ENCODE data around the gene FBXO5.
"Not testable (repeated sequence)": the region's sequence is repeated elsewhere in the genome, so short reads cannot be mapped to it uniquely, and the experiment has no call there.

The FBXO5 gene

DNA sequence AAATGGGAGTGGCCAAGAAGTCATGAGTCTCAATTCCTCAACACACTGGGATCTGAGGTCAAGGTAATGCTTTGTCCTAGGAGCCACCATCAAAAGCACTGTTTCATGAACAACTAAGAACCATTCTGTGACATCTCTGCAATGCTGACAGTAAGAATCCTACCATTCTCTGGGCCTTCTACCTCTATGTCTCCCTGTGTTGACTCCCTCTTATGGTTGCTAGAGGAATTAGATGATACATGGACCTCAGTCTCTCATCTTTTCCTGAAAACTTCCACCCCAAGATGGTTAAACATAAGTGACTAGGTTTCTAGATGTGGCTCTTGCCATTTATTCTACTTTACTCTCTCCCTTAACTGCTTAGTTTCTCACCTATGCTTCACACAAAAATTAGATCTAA is 10.6 kb upstream of the FBXO5 start:
- Histone ChIP-seq H3K79me1 (replicated peaks; ENCODE audit: low read length, poor library complexity, severe bottlenecking) (peaks cover 4% of the 10 kb centered on the region), H3K4me3 (ENCODE audit: insufficient read depth in 1 of 2, low read depth in 1 of 2, low read length in 2 of 2) (no peak overlapping the region), H3K14ac (ENCODE audit: low read length in 2 of 2) (no peak overlapping the region), H3K36me3 (ENCODE audit: control insufficient read depth in 1 of 2, insufficient read depth in 2 of 2, low read depth in 1 of 2, low read length in 2 of 2) (peaks cover 2 to 80% of the 10 kb centered on the region in 2 experiments), H3K4me1 (ENCODE audit: control insufficient read depth, insufficient read depth, low read depth, low read length) (no peaks in the 10 kb centered on the region), H2BK5ac (ENCODE audit: low read depth, low read length, poor library complexity, severe bottlenecking) (no peak overlapping the region), H4K91ac (ENCODE audit: low read length) (no peak overlapping the region), H3K4ac (ENCODE audit: low read depth in 1 of 2, low read length in 2 of 2) (no peak overlapping the region), H3K27me3 (ENCODE audit: control insufficient read depth in 1 of 2, insufficient read depth in 1 of 2, low read length in 2 of 2) (no peaks in the 10 kb centered on the region), H2BK15ac (ENCODE audit: low read depth, poor library complexity, severe bottlenecking) (no peak overlapping the region), H2AK5ac (ENCODE audit: low read length, severe bottlenecking) (no peak overlapping the region), H3K9ac (ENCODE audit: low read length) (no peak overlapping the region), H2AFZ (ENCODE audit: low read depth, low read length) (no peak overlapping the region), H2BK12ac (ENCODE audit: low read length in 2 of 2) (no peak overlapping the region), H4K8ac (ENCODE audit: low read length) (peak overlapping the region; percentile 29), H3K23ac (ENCODE audit: low read length in 2 of 2) (no peak overlapping the region), H3K27ac (ENCODE audit: low read length, poor library complexity, severe bottlenecking) (no peak overlapping the region), H3K18ac (ENCODE audit: low read depth in 1 of 2, low read length in 2 of 2) (no peak overlapping the region), H2BK120ac (ENCODE audit: low read depth, low read length) (no peak overlapping the region), H3K9me3 (ENCODE audit: control insufficient read depth, low read length) (no peaks in the 10 kb centered on the region), H3K4me2 (ENCODE audit: low read length, poor library complexity, severe bottlenecking) (no peak overlapping the region)
- DNase-seq, result peak; percentile 35

DNA sequence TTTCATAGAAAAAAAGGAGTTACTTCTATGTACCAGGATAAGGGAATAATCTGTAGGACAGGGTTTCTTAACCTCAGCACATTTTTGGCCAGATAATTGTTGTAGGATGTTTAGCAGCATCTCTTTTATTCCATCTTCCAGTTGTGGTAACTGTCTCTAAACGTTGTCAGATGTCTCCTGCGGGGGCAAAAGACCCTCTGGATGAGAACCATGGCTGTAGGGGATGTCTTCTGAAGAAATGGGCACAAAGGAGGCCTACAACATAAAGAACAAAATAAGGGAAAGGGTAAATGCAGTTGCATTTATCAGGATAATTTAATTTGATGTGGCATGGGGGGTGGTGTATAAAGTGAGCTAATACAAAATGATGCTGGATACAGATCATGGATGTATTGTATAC is 4.1 kb upstream of the FBXO5 start:
- peaks cover 2% of the 10 kb centered on the region for H3K4me1 ChIP-seq (ENCODE audit: control insufficient read depth, insufficient read depth, low read depth, low read length)
- H3K4me3 ChIP-seq (ENCODE audit: insufficient read depth in 1 of 2, low read depth in 1 of 2, low read length in 2 of 2), result no peak overlapping the region
- no peak overlapping the region for H2BK12ac ChIP-seq (ENCODE audit: low read length in 2 of 2)
- no peak overlapping the region for H3K4ac ChIP-seq (ENCODE audit: low read depth in 1 of 2, low read length in 2 of 2)
- H4K8ac ChIP-seq (ENCODE audit: low read length), result no peak overlapping the region
- no peak for DNase-seq
- H2BK120ac ChIP-seq (ENCODE audit: low read depth, low read length), result no peak overlapping the region
- no peak overlapping the region for H2BK15ac ChIP-seq (ENCODE audit: low read depth, poor library complexity, severe bottlenecking)
- 100% methylated on average over 2 of the region's 2 CpGs for WGBS
- no peak overlapping the region for H3K4me2 ChIP-seq (ENCODE audit: low read length, poor library complexity, severe bottlenecking)
- H3K23ac ChIP-seq (ENCODE audit: low read length in 2 of 2), result no peak overlapping the region
- H3K9me3 ChIP-seq (ENCODE audit: control insufficient read depth, low read length), result no peaks in the 10 kb centered on the region
- H3K18ac ChIP-seq (ENCODE audit: low read depth in 1 of 2, low read length in 2 of 2), result no peak overlapping the region
- H2AK5ac ChIP-seq (ENCODE audit: low read length, severe bottlenecking), result no peak overlapping the region
- H2AFZ ChIP-seq (ENCODE audit: low read depth, low read length), result no peak overlapping the region
- H3K14ac ChIP-seq (ENCODE audit: low read length in 2 of 2), result no peak overlapping the region
- H3K27me3 ChIP-seq (ENCODE audit: control insufficient read depth in 1 of 2, insufficient read depth in 1 of 2, low read length in 2 of 2), result no peaks in the 10 kb centered on the region
- peaks cover 3 to 25% of the 10 kb centered on the region in 2 experiments for H3K36me3 ChIP-seq (ENCODE audit: control insufficient read depth in 1 of 2, insufficient read depth in 2 of 2, low read depth in 1 of 2, low read length in 2 of 2)
- no peak overlapping the region for H2BK5ac ChIP-seq (ENCODE audit: low read depth, low read length, poor library complexity, severe bottlenecking)
- no peak overlapping the region for H4K91ac ChIP-seq (ENCODE audit: low read length)
- H3K9ac ChIP-seq (ENCODE audit: low read length), result no peak overlapping the region
- H3K79me1 ChIP-seq (replicated peaks; ENCODE audit: low read length, poor library complexity, severe bottlenecking), result no peaks in the 10 kb centered on the region
- H3K27ac ChIP-seq (ENCODE audit: low read length, poor library complexity, severe bottlenecking), result no peak overlapping the region

DNA sequence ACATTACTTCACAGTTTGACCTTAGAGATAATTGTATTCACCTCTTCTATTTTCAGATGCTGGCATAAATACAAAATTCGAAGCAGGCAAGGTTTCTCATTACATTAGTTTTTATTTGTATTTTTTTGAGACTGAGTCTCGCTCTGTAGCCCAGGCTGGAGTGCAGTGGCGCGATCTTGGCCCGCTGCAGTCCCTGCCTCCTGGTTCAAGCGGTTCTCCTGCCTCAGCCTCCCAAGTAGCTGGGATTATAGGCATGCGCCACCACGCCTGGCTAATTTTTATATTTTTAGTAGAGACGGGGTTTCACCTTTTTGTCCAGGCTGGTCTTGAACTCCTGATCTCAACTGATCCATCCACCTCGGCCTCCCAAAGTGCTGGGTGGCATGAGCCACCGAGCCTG is 2.5 kb upstream of the FBXO5 start:
- H3K79me1 ChIP-seq (replicated peaks; ENCODE audit: low read length, poor library complexity, severe bottlenecking); H3K4me1 ChIP-seq (ENCODE audit: control insufficient read depth, insufficient read depth, low read depth, low read length); H3K27me3 ChIP-seq (ENCODE audit: control insufficient read depth in 1 of 2, insufficient read depth in 1 of 2, low read length in 2 of 2); H3K4me2 ChIP-seq (ENCODE audit: low read length, poor library complexity, severe bottlenecking); H4K8ac ChIP-seq (ENCODE audit: low read length); H2BK15ac ChIP-seq (ENCODE audit: low read depth, poor library complexity, severe bottlenecking); H3K9me3 ChIP-seq (ENCODE audit: control insufficient read depth, low read length); H2BK120ac ChIP-seq (ENCODE audit: low read depth, low read length); H2AK5ac ChIP-seq (ENCODE audit: low read length, severe bottlenecking); H3K14ac ChIP-seq (ENCODE audit: low read length in 2 of 2); H3K4ac ChIP-seq (ENCODE audit: low read depth in 1 of 2, low read length in 2 of 2); H2BK12ac ChIP-seq (ENCODE audit: low read length in 2 of 2); H2BK5ac ChIP-seq (ENCODE audit: low read depth, low read length, poor library complexity, severe bottlenecking); H3K18ac ChIP-seq (ENCODE audit: low read depth in 1 of 2, low read length in 2 of 2); H3K27ac ChIP-seq (ENCODE audit: low read length, poor library complexity, severe bottlenecking); H3K23ac ChIP-seq (ENCODE audit: low read length in 2 of 2); DNase-seq; H4K91ac ChIP-seq (ENCODE audit: low read length); H2AFZ ChIP-seq (ENCODE audit: low read depth, low read length): not testable (repeated sequence)
- 95% methylated on average over 11 of the region's 11 CpGs for WGBS
- peak overlapping the region; percentile 94 for H3K9ac ChIP-seq (ENCODE audit: low read length)
- H3K36me3 ChIP-seq (ENCODE audit: control insufficient read depth in 1 of 2, insufficient read depth in 2 of 2, low read depth in 1 of 2, low read length in 2 of 2), result peaks cover 3 to 13% of the 10 kb centered on the region in 2 experiments
- H3K4me3 ChIP-seq (ENCODE audit: insufficient read depth in 1 of 2, low read depth in 1 of 2, low read length in 2 of 2), result peak overlapping the region in 1 of 2 experiments; percentile 87

DNA sequence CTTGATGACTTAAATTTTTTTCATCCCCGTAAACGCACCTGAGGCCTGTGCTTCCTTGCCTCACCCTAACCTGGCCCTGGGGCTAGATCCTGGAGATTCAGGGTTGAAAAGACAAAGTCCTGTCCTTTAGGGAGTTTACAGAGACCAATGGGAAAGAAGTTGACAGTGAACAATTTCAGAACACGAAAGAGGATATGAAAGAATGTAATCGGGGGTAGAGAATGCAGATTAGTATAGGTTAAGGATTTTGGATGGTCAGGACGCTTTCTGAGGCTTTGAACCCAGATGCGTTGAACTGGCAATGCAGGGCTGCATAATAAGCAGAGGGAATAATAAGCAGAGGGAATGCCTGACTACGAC is 1.7 kb upstream of the FBXO5 start:
- H3K14ac ChIP-seq (ENCODE audit: low read length in 2 of 2), result no peak overlapping the region
- no peak overlapping the region for H3K23ac ChIP-seq (ENCODE audit: low read length in 2 of 2)
- peak overlapping the region; percentile 33 for H3K27ac ChIP-seq (ENCODE audit: low read length, poor library complexity, severe bottlenecking)
- H3K18ac ChIP-seq (ENCODE audit: low read depth in 1 of 2, low read length in 2 of 2), result peak overlapping the region in 1 of 2 experiments; percentile 40
- peaks cover 2% of the 10 kb centered on the region for H3K4me1 ChIP-seq (ENCODE audit: control insufficient read depth, insufficient read depth, low read depth, low read length)
- H3K36me3 ChIP-seq (ENCODE audit: control insufficient read depth in 1 of 2, insufficient read depth in 2 of 2, low read depth in 1 of 2, low read length in 2 of 2), result peaks cover 3 to 5% of the 10 kb centered on the region in 2 experiments
- peak overlapping the region in 1 of 2 experiments; percentile 63 for H3K4ac ChIP-seq (ENCODE audit: low read depth in 1 of 2, low read length in 2 of 2)
- no peak overlapping the region for H2AFZ ChIP-seq (ENCODE audit: low read depth, low read length)
- H3K9ac ChIP-seq (ENCODE audit: low read length), result peak overlapping the region; percentile 94
- H2BK120ac ChIP-seq (ENCODE audit: low read depth, low read length), result no peak overlapping the region
- peak overlapping the region; percentile 62 for H3K4me2 ChIP-seq (ENCODE audit: low read length, poor library complexity, severe bottlenecking)
- H4K91ac ChIP-seq (ENCODE audit: low read length), result no peak overlapping the region
- H4K8ac ChIP-seq (ENCODE audit: low read length), result no peak overlapping the region
- no peak overlapping the region for H2BK15ac ChIP-seq (ENCODE audit: low read depth, poor library complexity, severe bottlenecking)
- no peaks in the 10 kb centered on the region for H3K79me1 ChIP-seq (replicated peaks; ENCODE audit: low read length, poor library complexity, severe bottlenecking)
- 29% methylated on average over 7 of the region's 7 CpGs for WGBS
- peak overlapping the region in 1 of 2 experiments; percentile 87 for H3K4me3 ChIP-seq (ENCODE audit: insufficient read depth in 1 of 2, low read depth in 1 of 2, low read length in 2 of 2)
- H2AK5ac ChIP-seq (ENCODE audit: low read length, severe bottlenecking), result no peak overlapping the region
- no peak for DNase-seq
- H3K9me3 ChIP-seq (ENCODE audit: control insufficient read depth, low read length), result no peaks in the 10 kb centered on the region
- no peak overlapping the region for H2BK12ac ChIP-seq (ENCODE audit: low read length in 2 of 2)
- H3K27me3 ChIP-seq (ENCODE audit: control insufficient read depth in 1 of 2, insufficient read depth in 1 of 2, low read length in 2 of 2), result no peaks in the 10 kb centered on the region
- H2BK5ac ChIP-seq (ENCODE audit: low read depth, low read length, poor library complexity, severe bottlenecking), result no peak overlapping the region
